ENCODE measurements around the gene ZBTB7A.

Gene ZBTB7A

GRCh38 chr19:4034048-4035017, 32.4 kb downstream of the ZBTB7A start:
- DNase-seq: no peak

DNA sequence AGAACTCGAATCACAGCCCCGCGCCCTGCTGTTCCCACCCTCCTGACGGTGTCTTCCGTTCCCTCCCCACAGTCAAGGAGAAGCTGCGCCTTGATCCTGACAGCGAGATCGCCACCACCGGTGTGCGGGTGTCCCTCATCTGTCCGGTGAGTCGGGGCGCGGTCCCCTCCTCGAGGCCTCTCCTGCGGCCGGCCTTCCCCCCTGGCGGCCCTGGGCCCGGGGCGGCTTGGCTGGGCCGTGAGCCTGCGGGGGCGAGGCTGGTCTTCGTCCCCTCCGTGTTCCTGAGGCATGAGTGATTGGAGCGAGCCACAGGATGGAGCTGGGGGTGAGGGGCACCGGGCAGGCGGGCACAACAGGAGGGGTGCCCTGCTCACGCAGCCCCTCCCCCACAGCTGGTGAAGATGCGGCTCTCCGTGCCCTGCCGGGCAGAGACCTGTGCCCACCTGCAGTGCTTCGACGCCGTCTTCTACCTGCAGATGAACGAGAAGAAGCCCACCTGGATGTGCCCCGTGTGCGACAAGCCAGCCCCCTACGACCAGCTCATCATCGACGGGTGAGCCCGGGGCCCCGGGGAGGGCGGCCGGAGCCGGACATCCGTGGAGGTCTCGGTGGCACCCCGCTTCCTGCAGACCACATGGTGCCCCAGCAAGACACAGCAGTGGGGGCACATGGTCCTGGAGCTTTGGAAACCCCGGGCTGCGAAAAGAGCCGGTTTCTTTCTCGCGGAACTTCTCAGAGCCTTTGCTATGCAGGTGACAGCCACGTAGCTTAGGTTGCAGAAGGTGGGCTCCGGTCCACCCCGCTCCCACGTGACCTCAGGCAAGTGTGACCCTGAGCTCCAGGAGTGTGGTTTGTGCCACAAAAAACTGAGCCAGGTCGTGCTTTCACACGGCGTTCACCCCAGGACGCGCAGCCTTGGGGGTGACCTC, 33.4 kb downstream of the ZBTB7A start:
- DNase-seq: no peak

DNA sequence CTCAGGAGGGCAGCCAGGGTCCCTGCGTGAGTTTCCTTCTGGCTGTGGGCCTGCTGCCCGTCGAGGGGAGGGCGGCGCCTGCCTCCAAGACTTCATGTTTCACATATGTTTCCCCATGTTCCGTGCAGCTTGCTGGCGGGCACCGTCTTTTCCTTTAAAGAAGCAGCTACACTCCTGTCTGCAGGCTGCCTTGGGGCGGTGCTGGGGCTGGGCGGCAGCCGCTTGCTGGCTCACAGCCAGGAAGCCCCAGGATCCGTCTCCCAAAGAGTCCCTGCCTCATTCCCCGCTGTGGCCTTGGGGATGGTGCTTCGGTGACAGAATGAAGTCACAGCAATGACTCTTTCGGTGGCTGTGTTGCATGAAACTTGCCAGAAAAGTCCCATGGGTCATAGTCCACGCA, 34.3 kb downstream of the ZBTB7A start:
- no peak for DNase-seq

DNA sequence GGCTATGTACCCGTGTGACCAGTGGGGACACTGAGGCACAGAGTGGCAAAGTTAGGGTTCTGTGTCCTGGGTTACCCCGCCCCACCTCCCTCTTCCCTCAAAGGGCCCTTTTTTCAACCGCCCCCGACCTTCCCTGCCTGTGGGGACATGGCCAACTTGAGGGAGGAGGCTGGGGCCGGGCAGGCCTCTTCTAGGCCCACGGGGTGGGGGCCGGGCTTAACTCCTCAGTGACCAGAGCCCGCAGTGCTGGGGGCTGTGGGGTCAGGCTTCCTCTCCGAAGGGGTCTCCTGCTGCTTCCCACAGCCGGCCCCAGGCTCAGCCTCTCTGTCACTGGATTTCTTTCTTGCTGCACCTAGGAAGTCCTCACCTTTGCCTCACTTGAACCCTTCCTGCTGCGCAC, 35.3 kb downstream of the ZBTB7A start:
- DNase-seq: no peak

DNA sequence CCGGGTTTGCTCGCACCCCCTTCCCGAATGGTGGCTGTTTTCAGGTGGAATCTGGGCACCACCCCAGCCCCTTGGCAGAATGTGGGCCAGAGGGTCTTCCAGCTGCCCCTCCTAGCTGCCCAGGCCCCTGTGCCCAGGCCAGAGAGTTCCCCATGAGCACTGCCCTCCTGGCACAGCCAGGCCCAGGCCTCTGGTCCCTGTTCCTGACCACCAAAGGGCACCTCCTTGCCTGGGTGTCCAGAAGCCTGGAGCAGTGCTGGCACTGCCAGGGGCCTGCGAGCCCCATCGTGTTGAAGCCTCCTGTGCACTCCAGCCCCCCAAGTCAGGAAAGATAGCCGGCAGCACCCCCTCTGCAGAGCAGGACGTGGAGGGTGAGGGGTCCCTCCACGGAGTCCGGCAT, 35.7 kb downstream of the ZBTB7A start:
- DNase-seq: no peak

- DNase-seq: no peak
Measured at GRCh38 chr19:4030552-4030951, 36.1 kb downstream of the ZBTB7A start.

- DNase-seq: no peak
Measured at GRCh38 chr19:4029247-4029614, 37.5 kb downstream of the ZBTB7A start.

GRCh38 chr19:4028334-4029246, 38.1 kb downstream of the ZBTB7A start:
- no peak for DNase-seq

- DNase-seq: no peak
Measured at GRCh38 chr19:4027146-4027545, 39.6 kb downstream of the ZBTB7A start.

- no peak for DNase-seq
Measured at GRCh38 chr19:4025317-4025716, 41.4 kb downstream of the ZBTB7A start.

DNA sequence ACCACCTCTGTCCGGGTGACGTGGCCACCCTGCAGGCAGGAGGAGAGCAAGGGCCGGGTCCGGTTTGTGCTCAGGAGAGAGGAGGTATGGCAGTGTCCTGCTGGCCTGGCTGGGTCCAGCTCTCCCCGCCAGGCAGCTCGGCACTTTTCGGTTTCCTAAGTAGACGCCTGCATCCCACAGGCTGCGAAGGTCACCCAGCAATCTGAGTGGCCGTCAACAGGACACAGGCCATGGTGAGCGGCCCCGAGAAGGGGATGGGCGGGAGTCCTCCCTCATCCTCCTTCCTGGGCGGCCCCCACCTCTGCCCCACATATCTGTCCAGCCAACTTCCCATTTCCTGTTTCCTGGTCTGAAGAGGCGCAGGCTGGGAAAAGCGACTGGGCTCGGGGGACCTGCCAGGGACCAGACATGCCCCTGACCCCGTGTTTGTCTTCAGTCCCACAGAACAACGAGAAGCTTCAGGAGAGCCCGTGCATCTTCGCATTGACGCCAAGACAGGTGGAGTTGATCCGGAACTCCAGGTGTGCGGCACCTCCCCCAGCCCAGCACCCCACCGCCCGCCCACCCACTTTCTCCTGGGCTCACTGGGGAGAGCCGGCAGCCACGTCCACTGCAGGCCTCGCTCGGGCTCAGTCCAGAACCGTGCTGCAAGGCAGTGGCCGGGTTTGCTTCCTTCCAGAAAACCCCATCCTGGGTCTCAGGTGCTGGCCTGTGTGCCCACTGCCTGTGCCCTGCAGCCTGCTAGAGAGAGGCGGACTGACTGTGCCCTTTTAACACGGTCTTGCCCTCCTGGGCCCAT, 42.9 kb downstream of the ZBTB7A start:
- DNase-seq: no peak

- DNase-seq: no peak
Measured at GRCh38 chr19:4019578-4019977, 47.1 kb downstream of the ZBTB7A start.

DNA sequence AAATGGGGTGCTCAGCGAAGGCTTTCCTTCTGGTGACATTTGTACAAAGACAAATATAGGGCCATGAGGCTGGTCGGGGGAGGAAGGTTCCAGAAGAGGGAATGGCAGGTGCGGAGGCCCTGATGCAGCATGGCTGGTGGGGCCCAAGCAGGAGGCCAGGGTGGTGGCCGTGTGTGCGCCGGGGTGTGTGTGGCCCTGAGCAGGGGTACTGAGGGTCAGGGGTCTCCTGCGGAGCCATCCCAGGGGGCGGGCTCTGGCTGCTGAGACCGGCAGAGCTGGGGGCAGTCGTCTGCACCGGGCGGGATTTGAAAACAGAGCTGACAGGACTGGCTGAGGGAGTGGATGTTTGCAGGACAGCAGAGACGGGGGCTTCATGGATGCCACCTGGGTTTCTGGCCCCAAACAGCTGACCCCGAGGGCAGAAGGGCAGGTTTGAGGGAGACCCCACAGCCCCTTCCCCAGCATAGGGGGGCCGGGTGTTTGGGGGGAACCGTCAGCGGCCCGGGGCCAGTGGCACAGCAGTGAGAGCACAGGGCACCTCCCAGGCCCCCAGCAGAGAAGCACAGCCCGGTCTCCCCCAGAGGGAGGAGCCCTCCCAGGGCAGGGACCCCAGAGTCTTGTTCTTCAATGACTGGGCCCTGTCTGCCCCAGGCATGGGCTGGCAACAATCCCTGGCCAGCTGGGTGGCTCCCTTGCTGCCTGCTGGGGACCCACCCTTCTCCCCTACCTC, 47.8 kb downstream of the ZBTB7A start:
- DNase-seq: no peak

DNA sequence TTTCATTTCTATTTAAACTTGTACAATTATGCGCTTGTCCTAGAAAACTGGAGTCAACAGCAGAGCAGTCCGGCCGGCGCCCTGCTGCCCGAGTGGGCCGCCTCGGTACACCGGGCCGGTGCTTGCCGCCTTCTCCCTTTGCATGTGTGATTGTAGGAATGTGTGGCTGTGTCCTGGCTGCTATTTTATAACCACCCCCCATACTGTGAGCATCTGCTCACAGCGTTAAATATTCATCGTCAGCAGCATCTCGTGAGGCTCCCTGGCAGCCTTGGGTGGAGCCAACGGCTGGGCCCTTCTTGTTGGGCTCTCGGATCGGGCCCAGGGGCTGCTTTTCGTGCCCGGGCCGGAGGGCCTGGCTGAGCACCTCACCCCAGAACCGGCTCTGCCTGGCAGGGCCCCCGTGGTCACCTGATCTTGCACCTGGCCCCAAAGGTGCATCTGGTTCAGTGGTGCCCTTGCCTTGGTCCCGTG, 48.5 kb downstream of the ZBTB7A start:
- no peak for DNase-seq

- DNase-seq: no peak
Measured at GRCh38 chr19:4016903-4017638, 49.6 kb downstream of the ZBTB7A start.

GRCh38 chr19:4016486-4016885, 50.2 kb downstream of the ZBTB7A start:
- no peak for DNase-seq

DNA sequence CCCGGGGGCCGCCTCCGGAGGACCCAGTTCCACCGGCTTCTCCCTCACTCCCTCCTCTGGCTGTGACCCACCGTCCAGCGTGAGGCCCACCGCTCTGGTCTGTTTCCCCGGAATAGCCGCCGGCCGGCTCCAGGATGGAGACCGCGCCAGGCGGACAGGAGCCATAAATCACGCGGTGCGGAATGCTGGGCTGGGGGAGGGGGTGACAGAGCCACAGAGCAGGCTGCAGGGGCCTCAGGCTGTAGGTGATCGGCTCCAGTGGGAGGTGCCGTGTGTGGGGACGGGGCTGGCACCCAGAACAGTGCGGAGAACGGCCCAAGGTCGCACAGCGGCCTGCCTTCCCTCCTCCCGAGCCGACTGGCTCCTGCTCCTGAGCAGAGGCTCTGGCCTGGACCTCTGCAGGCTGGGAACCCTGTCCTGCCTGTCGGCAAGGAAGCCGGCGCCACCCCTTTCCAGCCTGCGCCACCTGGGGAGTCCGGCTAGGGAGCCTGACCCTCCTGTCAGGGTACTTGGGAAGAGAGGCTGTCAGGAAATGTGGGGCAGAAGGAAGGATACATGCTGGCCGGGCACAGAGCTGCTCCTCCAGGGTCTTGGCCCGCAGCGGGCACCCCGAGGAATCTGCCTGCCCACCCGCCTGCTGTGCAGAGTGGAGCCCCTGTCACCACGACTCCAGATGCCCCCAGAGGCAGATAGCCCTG, 50.8 kb downstream of the ZBTB7A start:
- no peak for DNase-seq

DNA sequence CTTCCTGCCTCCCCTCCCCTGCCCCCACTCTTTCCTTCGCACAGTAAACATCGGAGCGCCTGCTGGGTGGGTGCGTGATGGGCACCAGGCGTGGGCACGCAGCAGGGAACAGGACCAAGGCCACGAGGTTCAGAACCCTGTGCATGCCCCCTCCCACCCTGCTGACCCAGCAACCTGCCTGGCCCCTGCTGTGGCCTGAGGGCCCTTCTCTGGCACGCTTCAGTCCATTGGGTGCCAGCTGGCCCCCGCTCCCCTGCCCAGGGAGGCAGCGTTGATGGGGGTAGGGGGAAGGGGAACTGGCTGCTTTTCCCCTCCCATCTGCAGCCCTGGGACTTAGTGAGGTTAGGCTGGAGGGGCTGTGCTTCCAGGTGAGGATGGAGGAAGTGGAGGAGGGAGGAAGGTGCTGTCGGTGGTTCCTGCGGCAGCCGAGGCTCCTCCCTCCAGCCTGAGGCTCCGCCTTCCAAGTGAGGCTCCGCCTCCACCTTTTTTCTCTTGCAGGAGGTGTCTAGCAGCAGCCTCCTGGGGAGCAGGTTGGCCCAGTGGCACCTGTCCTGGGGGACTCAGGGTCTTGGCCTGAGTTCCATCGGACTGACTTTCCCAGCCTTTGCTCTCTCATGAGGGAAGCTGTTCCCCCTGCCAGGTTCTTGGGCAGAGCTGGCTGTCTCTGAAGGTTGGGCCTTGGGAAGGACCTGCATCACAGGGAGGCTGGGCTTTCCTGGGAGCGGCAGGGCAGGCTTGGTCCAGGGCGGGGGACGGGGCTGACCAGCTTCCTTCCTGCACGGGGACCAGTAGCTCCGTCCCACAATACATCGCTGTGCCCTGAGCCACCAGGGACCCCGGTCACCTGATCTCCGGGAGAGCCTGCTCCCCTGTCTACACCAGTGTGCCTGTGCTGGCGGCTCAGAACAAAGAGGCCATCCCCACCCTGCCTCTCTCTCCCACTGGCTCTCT, 51.9 kb downstream of the ZBTB7A start:
- peak; percentile 39 for DNase-seq
